DMS53 (cell line): ENCODE data around the gene PINLYP.
"Not testable (repeated sequence)": the region's sequence is repeated elsewhere in the genome, so short reads cannot be mapped to it uniquely, and the experiment has no call there.

Experiments
- DNase-seq: peaks from one replicate; lab custom pipeline; 2025; lab: John Stamatoyannopoulos, UW

PINLYP gene

DNA sequence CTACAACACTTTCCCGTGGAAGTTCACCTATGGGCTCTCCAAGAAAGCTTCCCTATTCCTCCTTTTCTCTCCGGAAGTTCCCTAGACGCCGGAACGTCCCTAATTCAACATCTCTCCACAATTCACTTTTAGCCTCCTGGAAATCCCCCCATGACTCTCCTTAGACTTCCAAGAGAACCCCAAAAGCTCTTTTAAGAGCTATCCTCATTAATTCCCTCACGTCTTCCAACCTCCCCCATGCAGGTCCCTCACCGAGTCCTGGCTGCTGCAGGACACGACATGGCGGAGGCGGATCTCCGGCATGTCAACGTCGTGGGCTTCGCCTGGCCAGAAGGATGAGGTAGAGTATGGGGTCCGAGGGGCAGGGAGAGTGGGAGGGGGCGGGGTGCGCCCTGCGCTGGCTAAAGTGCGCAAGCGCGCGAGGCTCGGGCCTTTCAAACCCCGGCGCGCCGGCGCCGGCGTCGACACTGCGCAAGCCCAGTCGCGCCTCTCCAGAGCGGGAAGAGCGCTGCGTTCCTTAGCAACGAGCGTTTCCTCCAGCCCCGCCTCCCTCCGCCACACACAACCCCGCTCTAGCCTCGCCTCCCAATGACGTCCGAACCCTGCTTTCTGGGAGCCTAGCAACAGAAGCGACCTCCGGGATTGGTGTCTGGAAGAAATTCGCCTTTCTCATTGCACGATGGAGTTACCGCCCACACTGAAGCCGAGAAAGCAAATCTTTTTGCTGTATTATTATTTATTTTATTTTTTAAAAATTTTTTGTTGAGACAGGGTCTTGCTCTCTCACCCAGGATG lies at the start of gene PINLYP, which contains the start of gene XRCC1:
Gene PINLYP, plus strand, starts transcription at position 646 of the 795 bp plus-strand sequence. CDS start 1,391 bp downstream, outside the sequence.
Gene XRCC1, minus strand, starts transcription at position 372 of the 795 bp plus-strand sequence. Its CDS starts 69 bp downstream, at position 303.
- DNase-seq = peak; percentile 100

DNA sequence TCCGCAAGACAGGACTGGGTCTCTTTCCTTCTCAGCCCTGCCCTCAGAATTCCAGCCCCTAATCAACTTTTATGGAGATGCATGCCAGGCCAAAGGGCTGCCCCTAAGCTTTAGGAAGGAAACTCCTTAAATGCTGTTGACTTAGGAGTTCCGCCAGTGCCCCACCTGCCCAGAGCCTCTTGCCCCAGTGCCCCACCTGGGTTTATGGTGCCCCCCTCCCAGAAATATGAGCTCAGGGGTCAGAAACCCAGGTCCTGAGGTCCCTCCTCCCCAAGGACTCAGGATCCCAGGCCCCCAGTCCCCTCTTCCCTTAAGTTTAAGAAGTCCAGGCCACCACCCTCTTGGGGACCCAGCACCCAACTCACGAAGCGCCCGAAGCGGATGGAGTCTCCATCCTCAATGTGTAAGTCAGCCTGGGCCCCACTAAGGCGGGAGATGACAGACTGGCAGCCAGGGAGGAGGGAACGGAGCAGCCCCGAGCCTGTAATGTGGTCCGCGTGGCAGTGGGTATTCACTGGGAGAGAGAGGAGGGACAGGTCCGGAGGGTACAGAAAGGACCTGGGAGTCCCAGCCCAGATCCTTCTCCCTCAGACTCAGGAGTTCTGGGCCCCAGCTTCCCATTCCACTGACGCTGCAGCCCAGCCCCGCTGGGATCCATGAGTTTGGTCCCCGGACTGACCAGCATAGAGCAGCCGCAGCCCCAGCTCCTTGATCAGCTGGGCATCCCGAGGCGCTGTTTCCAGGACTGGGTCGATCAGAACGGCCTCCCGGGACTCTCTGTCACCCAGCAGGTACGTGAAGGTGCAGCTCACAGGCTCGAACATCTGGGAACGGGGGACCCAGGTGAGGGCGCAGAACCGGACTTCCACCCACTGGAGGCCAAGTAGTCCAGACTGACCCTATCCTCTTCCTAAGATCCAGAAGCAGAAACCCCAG lies 49.5 kb upstream of the PINLYP start:
- no peak for DNase-seq

DNA sequence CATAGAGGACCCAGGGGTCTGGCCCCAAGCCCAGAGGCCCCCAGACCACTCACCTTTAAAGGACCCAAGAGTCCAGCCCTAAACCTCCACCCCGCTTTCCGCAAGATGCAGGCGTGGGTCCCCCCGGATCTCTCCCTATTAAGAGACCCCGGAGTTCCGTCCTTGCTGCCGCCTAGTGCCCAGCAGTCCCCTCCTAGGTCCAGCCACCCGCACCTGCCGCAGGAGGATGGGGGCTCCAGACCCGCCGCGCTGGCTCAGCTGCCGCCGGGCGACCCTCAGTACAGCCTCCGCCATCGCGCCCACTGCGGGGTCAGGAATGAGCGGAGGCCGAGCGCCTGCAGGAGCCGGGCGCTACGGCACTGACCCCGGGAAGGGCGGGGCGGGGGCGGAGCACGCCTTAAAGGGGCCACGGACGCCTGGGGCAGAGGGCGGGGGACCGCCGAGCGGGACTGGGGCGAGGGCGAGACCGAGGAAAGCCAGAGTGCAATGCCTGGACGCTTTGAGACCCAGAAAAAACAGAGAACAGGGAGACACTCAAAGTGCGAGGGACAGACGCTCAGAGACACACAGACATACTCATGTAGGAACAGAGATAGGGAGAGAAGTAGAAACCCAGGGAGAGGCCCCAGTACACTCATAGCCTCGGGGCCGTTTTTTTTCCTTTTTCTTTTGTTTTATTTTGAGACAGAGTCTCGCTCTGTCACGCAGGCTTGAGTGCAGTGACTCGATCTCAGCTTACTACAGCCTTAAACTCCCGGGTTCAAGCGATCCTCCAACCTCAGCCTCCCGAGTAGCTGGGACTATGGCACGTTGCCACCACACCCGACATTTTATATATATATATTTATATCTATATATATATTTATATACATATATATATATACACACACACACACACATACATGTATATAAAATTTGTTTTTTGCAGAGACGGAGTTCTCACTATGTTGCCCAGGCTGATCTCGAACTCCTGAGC lies 48.4 kb upstream of the PINLYP start, which contains the start of gene ETHE1:
Gene ETHE1, minus strand, starts transcription at position 318 of the 976 bp plus-strand sequence. Its CDS starts 24 bp downstream, at position 294.
- peak; percentile 73 for DNase-seq

DNA sequence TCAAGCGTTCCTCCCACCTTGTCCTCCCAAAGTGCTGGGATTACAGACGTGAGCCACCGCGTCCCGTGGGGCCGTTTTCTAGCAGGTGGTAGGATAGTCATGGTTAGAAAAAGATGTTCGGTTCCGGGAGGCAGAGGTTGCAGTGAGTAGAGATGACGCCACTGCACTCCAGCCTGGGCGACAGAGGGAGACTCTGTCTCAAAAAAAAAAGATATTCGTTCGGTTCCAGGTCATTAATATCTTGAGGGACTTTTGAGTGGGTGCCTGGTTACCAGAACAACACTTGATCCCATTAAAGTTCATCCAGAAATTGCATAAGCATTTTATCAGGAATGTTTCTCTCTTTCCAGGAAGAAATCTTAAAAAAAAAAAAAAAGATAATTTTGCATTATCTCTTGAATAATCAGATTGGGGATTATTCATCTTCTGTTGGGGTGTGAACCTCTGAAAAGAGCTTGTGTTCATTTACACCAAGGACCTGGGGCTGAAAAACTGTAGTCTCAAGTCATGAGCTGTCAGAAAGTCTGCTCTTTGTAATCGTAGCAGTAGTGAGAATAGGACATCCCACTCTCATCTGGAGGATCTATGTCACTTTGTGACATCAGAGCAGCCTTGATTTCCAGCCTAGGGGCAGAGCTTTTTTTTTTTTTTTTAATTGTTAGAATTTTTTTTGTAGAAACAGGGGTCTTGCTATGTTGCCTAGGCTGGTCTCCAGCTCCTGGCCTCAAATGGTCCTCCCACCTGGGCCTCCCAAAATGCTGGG lies 47.6 kb upstream of the PINLYP start:
- DNase-seq = peak; percentile 95

DNA sequence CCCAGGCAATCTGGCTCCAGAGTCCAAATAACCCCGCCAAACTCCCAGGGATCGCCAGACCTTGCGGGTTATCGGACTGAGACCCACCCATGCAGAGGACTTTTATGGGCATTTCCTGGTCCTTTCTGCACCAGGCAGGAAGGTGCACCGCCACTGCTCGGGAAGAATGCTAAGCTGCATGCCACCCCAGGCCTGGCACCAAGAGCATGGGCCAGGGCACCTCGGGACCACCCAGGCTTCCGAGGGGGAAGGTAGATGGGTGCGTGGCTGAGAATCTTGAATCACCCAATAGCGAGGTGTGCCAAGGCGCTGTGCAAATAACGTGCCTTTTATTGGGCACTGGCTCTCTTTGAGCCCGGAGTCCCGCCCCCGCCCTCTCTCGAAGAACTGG lies 43.0 kb upstream of the PINLYP start:
- peak; percentile 80 for DNase-seq

DNA sequence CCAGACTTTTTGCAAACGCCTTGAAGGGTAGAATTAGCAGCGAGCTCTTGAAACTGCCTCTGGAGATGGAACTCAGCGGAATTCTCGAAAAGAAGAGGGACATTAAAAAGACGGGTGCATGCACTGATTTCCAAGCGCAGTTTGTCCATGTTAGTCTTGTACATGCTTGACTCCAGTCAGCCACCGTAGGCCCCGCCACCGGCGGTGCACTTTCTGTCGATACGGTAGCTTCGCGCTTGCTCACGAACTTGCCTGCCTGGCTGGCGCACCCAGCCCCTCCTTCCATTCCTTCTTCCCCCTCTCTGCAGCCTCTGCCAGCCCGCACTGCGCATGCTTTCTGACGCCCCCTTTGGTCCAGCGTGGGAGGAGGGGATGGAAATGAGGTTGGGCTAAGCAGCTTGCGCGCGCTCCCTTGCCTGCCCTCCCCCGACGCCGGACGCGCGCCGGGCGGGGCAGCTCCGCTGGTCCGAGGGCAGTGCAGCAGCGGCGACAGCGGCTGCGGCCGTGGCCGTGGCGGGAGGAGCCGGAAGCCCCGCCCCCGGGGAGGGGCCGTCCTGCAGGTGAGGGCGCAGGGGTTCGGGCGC lies 42.5 kb upstream of the PINLYP start, which contains the start of gene ZNF575:
Gene ZNF575, plus strand, starts transcription at position 227 of the 584 bp plus-strand sequence. CDS start 1,235 bp downstream, outside the sequence.
- peak; percentile 98 for DNase-seq

DNA sequence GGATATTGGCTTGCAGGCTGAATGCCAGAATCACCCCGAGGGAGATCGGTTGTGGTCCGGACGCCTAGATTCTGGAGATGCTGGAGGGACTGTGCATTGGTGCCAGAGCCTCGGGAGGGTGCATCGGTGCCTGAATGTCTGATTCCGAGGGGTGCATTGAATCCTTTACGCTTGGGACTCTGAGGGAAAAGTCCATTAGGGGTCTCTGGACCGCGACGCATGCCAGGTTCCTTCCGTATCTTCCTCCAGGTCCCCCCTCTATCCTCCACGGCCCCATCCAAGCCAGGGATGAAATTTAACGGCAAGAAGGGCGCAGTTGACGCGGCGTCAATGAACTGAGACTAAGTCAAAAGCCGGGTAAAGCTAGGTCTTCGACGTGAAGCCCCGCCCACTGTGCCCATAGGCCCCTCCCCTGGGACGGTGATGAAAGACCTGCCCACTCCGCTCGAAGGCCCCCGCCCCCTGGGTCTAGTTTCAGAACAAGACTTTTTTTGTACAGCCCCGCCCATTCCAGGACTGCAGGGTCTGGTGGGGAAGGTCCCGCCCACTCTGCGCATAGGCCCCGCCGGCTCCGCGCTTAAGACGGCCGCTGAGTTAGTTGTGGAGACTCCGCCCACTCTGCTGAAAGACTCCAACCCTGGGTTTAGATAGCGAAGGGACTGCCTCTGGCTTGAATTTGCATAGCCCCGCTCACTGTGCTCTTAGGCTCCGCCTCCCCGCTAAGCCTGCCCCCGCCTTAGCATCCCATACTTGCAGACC lies 41.9 kb upstream of the PINLYP start:
- DNase-seq = peak; percentile 99

DNA sequence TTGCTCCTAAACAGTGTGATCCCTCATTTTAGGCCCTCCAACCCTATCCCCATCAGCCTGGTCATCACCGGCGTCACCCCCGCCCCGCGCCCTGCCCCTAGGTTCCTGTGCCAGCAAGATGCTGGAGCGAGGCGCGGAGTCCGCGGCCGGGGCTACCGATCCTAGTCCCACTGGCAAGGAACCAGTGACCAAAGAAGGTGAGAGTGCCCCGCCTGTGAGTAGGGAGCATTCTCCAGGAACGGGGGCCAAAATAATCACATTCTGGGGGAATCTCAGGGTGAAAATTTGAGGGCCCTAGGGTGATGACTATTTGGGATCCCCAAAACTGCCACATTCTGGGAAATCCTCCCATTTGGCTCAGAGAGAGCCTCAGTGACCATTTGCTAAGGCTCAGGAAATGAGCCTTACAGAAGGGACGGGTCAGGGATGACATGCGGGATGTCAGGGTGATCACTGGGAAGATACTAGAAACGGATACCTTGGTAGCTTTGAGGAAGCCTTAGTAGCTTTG lies 41.2 kb upstream of the PINLYP start:
- peak; percentile 52 for DNase-seq

DNA sequence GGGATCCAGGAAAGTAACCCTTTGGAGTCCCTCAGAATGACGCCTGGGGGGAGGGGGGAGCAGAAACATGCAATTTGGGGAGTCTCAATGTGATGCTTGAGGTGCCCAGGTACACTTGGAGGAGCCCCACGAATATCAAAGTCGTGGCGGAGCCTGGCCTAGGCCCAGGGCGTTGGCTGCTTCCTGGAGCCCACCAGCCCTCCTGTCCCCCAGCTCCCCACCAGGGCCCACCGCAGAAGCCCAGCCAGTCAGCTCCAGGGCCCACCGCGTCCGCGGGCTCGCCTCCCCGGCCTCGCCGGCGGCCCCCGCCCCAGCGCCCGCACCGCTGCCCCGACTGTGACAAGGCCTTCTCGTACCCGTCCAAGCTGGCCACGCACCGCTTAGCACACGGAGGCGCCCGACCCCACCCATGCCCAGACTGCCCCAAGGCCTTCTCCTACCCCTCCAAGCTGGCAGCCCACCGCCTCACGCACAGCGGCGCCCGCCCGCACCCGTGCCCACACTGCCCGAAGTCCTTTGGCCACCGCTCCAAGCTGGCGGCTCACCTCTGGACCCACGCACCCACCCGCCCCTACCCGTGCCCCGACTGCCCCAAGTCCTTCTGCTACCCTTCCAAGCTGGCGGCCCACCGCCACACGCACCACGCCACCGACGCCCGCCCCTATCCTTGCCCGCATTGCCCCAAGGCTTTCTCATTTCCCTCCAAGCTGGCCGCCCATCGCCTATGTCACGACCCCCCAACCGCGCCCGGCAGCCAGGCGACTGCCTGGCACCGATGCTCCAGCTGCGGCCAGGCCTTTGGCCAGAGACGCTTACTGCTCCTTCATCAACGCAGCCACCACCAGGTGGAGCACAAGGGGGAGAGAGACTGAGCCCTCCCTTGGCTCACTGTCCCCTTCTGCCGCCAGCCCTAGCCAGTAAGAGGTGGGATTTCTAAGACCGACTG lies 40.5 kb upstream of the PINLYP start:
- DNase-seq = peak; percentile 46

DNA sequence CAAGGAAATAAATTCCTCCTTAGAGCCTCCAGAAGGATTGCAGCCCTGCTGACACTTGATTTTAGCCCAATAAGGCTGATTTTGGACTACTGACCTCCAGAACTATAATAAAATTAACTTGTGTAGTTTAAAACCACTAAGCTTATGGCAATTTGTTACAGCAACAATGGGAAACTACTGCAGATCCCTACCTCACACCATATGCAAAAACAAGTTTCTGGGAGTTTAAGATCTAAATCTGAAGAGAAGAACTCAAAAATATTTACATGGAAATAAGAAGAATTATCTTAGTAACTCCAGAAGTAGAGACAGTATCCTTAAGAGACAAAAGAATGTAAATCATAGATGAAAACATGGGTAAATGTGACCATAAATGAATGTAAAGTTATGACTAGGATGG lies 36.7 kb upstream of the PINLYP start:
- no peak for DNase-seq

DNA sequence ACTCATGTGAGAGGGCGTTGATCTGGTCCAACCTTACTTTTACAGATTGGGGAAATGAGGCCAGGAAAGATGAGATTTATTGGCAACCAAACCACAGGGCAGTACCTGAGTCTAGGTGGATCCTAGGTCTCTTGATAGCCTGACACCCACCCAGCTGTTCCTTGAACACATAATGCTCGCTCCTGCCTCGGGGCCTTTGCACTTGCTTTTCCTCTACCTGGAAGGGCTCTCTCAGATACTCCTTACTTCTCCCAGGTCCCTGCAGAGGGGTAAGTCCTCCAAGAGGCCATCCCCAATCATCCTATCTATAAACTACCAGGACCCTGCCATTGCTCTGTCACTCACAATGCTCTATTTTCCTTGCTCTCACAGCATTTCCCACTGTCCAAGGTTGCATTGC lies 35.2 kb upstream of the PINLYP start:
- DNase-seq = no peak

DNA sequence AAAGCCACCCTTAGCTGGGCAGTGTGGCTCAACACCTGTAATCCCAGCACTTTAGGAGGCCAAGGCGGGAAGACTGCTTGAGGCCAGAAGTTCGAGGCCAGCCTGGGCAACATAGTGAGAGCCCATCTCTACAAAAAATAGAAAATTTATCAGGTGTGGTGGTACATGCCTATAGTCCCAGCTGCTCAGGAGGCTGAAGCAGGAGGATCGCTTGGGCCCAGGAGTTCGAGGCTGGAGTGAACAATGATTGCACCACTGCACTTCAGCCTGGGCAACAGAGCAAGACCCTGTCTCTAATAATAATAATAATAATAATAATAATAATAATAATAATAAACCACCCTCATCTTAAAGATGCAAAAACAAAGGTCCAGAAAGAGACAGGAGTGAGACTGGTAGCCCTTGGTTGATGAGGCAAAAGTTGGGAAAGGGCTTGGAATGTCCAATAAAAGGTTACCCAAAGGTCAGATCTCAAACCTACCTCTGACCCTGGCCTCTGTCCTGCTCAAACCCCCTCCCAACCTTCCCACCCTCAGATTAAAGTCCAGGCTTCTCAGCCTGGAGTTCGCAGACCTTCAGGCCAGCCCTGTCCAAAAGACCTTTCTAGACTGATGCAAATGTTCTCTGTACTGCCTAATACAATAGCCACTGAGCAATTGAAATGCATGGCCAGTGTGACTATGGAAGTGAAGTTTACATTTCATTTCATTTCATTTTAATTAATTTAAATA lies 33.5 kb upstream of the PINLYP start:
- DNase-seq = no peak

DNA sequence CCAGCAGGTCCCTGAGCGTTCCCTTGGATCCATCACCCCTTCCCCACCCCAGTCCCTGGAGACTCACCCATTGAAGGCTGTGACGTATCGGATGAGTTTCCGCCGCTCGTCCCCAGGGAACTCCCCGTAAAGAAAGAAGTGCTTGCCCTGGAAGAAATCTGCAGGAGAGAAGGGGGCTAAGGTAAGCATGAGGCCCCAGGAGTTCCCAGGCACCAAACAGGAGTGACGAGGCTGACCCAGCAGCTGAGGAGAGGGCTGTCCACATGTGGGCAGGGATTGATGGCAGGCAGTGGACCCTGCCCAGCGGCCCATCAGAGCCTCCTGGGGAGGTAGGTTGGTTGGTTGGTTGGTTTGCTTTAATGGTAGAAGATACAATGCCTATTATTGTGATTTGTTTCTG lies 31.5 kb upstream of the PINLYP start:
- DNase-seq = no peak

DNA sequence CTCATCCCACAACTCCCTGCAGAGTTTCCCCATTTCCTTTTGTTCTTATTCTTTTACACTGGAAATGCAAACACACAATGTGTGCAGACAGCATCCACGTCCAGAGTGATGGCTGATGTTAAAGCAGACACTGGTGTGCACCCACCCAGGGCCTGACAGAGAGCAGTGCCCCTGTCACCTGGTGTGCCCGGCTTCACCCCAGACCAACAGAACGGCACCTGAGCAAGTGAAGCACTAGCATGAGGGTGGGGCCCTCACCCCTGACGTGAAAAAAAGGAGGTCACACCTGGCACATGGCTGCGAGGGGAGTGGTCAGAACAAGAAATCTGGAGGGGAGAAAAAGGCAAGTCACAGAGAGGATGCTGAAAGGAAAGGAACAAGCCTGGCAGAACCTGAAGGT lies 30.3 kb upstream of the PINLYP start:
- no peak for DNase-seq

DNA sequence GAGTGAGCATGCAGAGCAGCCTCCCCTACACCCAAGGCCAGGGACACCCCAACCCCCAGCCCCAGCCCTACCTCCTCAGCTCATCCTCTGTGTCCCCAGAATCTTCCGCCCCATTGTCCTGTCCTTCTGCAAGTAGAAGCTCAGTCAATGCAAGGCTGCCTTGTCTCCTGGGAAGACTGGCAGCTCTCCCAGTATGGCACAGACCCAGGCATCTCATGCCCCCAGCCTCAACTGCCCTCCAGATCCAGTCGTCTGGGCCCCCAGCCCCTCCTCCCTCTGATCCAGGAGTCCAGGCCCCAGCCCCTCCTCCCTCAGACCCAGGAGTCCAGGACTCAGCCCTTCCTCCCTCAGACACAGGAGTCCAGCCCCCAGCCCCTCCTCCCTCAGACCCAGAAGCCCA lies 29.6 kb upstream of the PINLYP start:
- no peak for DNase-seq

DNA sequence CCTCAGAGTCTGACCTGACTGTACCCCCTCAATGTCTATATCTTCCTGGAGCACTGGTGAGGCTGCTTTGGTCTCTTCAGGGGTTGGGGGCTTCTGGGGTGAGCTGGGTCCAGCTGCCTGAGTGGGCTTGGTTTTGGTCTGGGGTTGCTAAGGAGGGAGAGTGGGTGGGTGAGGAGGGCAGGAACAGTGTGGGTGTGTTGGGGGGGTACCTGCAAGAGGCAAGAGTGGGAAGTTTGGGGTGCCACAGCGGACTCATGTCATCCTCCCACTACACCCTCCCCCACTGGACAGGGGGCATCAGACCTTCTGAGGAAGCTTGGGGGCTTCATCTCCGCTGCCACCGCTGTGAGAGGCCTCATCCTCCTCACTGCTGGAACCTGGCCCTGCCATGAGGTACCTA lies 29.0 kb upstream of the PINLYP start:
- no peak for DNase-seq

DNA sequence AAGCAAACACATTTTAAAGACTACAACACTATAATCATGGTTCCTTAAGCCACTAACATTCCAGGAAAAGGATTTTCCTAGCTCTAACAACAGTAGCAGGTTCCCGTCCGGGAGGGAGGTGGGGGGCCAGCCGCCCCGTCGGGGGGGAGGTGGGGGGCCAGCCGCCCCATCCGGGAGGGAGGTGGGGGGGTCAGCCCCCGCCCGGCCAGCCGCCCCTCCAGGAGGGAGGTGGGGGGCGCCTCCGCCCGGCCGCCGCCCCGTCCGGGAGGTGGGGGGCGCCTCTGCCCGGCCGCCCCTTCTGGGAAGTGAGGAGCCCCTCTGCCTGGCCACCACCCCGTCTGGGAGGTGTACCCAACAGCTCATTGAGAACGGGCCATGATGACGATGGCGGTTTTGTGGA lies 27.7 kb upstream of the PINLYP start:
- not testable (repeated sequence) for DNase-seq
